ENCODE measurements around the gene PHKB.
"Not testable (repeated sequence)": the region's sequence is repeated elsewhere in the genome, so short reads cannot be mapped to it uniquely, and the experiment has no call there.

Gene PHKB

DNA sequence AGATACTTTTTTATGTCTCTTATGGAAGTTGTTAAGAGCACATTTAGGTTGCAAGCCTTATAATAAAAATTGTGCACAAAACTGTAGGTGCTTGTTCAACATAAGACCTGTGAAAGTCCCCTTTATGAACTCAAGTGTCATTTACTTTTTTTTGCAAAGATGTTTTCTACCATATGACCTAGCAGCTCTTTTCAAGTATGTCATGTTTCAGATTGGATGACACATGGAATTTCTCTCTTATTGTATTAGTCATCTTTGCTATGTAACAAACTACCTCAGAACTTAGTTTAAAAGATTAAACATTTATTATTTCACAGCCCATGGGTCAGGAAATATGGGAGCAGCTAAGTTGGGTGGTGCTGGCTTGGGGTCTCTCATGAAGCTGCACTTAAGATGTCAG, 57.9 kb downstream of the PHKB start:
- no peak for DNase-seq

DNA sequence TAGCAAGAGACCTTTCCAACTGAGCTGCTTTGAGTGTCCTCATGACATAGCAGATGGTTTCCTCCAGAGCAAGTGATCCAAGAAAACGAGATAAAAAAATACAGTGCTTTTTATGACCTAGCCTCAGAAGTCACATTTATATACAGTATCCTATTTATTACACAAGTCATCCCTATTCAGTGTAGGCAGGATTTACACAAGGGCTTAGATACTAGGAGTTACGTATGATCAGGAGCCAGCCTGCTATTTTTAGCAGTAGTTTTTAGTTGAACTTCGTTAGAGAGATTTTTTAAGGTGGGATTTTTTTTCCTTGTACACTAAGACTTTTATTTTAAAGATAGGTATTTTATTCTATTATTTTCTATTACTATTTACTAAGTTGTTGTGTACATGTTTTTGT, 58.4 kb downstream of the PHKB start:
- no peak for DNase-seq

- no peak for DNase-seq
Observed at GRCh38 chr16:47519996-47520679, 59.0 kb downstream of the PHKB start.

DNA sequence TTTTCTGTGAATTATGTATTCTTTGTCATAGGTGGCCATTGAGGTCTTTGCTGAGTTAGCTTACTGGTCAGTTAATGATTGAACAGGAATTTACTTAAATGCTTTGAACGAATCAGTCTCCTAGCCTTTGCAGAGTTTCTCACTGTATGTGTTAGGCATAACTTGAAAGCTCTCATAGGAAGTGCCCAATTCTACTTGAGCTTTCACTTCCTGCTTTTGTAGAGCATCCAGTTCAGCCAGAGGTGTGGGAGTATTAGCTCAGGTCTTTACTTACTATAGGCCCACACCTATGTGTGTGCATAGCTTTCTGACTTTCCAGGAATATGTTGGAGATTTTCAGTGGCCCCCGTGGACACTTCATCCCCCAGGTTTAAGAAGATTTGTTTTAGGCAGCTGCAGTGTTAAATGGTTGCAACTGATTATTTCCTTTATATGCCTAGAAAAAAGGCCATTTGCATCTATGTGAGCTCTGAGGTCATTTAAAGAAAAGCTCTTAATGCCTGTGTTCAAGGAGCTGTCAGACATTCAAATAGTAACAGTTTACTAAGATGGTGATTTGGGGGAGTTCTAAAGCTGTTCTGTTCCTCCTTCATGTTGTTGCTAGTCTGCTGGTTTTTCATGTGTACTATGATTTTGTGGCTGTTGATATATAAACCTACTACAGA, 62.3 kb downstream of the PHKB start:
- no peak for DNase-seq

- no peak for DNase-seq
Observed at GRCh38 chr16:47524007-47524405, 62.9 kb downstream of the PHKB start.

DNA sequence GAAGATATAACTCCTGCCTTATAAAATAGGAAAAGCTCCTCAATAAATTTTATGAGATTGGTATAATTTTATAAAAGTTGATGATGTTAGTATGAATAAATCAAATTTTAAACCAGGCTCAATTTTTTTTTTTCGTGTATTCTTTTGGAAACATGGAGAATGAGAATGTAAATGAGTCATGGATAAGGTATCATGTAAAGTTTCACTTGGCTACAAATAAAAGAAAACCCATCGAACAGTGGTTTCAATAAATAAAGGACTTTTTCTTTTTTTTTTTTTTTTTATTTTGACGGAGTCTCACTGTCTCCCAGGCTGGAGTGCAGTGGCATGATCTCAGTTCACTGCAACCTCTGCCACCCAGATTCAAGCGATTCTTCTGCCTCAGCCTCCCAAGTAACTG, 67.3 kb downstream of the PHKB start:
- no peak for DNase-seq

GRCh38 chr16:47533744-47534292, 72.7 kb downstream of the PHKB start:
- DNase-seq, result no peak

DNA sequence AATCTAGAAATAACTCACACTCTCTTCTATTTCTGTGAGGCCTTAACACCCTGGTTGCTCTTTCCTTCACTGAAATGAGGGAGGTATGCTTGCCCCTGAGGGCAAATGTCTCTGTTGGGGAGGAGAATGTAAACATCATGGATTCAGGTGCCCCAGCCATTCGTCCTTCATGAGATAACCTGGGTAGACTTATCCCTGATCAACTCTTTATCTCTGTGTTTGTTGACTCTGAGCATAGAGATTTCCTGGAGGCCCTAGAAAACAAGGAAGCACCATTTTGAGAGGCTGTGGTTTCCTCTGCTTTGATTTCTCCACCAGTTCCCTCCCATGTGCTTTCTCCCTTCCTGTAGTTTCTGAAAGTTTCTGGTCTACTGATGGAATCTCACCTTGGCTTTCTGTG, 77.3 kb downstream of the PHKB start:
- DNase-seq, result no peak

DNA sequence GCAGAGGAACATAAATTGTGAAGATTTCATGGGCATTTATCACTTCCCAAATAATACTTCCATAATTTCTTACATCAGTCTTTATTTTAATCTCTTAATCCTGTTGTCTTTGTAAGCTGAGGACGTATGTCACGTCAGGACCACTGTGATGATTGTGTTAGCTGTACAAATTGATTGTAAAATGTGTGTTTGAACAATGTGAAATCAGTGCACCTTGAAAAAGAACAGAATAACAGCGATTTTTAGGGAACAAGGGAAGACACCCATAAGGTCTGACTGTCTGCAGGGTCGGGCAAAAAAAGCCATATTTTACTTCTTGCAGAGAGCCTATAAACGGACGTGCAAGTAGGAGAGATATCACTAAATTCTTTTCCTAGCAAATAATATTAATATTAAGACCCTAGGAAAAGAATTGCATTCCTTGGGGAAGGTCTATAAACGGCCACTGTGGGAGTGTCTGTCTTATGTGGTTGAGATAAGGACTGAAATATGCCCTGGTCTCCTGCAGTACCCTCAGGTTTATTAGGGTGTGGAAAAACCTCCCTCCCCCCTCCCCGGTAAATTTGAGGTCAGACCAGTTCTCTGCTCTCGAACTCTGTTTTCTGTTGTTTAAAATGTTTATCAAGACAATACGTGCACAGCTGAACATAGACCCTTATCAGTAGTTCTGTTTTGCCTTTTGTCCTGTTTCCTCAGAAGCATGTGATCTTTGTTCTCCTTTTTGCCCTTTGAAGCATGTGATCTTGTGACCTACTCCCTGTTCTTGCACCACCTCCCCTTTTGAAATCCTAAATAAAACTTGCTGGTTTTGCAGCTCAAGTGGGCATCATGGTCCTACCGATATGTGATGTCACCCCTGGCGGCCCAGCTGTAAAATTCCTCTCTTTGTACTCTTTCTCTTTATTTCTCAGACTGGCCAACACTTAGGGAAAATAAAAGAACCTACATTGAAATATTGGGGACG, 78.9 kb downstream of the PHKB start:
- DNase-seq, result not testable (repeated sequence)

DNA sequence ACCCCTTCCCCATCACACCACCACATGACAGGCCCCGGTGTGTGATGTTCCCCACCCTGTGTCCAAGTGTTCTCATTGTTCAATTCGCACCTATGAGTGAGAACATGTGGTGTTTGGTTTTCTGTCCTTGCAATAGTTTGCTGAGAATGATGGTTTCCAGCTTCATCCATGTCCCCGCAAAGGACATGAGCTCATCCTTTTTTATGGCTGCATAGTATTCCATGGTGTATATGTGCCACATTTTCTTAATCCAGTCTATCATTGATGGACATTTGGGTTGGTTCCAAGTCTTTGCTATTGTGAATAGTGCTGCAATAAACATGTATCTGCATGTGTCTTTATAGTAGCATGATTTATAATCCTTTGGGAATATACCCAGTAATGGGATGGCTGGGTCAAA, 80.0 kb downstream of the PHKB start:
- not testable (repeated sequence) for DNase-seq

DNA sequence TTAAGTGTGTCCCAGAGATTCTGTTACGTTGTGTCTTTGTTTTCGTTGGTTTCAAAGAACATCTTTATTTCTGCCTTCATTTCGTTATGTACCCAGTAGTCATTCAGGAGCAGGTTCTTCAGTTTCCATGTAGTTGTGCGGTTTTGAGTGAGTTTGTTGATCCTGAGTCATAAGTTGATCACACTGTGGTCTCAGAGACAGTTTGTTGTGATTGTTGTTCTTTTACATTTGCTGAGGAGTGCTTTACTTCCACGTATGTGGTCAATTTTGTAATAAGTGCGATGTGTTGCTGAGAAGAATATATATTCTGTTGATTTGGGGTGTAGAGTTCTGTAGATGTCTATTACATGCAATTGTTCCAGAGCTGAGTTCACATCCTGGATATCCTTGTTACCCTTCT, 83.1 kb downstream of the PHKB start:
- DNase-seq, result not testable (repeated sequence)

DNA sequence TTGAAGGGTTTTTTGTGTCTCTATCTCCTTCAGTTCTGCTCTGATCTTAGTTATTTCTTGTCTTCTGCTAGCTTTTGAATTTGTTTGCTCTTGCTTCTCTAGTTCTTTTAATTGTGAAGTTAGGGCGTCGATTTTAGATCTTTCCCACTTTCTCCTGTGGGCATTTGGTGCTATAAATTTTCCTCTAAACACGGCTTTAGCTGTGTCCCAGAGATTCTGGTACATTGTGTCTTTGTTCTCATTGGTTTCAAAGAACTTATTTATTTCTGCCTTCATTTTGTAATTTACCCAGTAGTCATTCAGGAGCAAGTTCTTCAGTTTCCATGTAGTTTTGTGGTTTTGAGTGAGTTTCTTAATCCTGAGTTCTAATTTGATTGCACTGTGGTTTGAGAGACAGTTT, 90.1 kb downstream of the PHKB start:
- DNase-seq, result not testable (repeated sequence)

GRCh38 chr16:47551767-47552166, 90.6 kb downstream of the PHKB start:
- DNase-seq, result not testable (repeated sequence)

GRCh38 chr16:47553853-47554564, 92.9 kb downstream of the PHKB start:
- no peak for DNase-seq

- DNase-seq, result not testable (repeated sequence)
Observed at GRCh38 chr16:47554587-47554986, 93.5 kb downstream of the PHKB start.

GRCh38 chr16:47561286-47561685, 100.2 kb downstream of the PHKB start:
- no peak for DNase-seq

GRCh38 chr16:47562366-47562765, 101.2 kb downstream of the PHKB start:
- DNase-seq, result no peak

DNA sequence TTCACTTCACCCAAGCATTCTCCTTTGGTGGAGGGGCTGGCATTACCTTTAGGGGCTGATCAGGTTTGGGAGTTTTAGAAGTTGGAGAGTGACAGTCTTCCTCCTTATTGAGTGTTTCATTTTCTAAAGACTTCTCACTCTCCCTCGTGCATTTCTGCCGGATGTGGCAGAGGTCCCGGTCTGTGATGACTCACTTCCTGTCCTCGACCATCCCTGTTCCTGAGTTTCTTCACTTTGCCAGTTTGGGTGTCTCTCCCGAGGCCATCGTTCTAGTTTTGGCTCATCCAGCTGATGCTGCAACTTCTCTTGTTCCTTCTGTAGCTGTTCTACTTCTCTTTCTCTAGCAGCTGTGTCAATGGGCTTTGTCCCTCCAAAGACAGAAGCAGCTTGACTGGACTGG, 104.3 kb downstream of the PHKB start:
- peak; percentile 26 for DNase-seq

GRCh38 chr16:47567321-47567720, 106.2 kb downstream of the PHKB start:
- DNase-seq, result no peak

- no peak for DNase-seq
Observed at GRCh38 chr16:47568351-47568750, 107.2 kb downstream of the PHKB start.

DNA sequence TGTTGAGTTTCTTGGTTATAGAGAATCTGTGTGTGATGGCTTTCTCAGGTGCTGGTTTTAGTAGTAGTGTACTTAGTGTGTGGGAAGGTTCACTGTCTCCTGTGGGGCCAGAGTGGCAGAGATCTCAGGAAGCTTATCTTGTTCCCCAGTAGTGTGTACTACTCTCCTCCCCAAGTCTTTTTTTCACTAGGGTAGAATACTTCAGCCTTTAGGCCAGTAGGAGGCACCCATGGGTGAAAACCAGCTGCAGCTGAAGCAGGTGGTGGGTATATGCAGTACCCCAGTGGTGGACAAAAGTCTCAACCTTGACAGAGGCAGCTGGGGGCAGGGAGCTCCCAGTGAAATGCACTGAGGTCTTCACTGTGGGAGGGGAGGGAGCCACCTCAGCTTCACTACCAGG, 109.9 kb downstream of the PHKB start:
- no peak for DNase-seq

DNA sequence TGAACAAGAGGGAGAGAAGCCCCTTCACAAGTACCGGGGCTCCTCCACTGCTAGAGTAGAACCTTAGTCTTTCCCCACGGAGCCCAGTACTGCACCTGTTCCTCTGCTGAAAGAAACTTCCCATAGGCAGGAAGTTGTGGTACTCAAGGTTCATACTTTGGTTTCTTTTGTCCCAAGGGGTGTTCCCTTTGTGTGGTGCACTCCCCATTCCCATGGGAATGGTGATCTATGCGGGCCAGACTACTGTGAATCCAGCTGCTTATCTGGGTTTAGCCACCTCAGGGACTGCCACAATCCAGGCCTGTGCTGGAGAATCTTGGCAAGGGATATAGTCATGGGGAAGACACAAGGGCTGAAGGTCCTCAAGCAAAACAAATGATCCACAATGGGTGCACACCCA, 110.6 kb downstream of the PHKB start:
- no peak for DNase-seq

All from CD4-positive, alpha-beta T cell treated with Interleukin-6 for 4 hours (primary cell).